HG03521 (cell line): ENCODE results near the gene SNTN.

Source experiments
- ATAC-seq: cut with Tn5 transposase; IDR thresholded peaks from one replicate; pipeline ENCODE4 v1.9.1; 2021; ENCODE audit warnings: mild to moderate bottlenecking, moderate library complexity; ENCODE audit not compliant: unreplicated experiment

Gene SNTN

GRCh38 chr3:63673111-63673510 is 20.6 kb downstream of the SNTN start:
- ATAC-seq: no peak

GRCh38 chr3:63674586-63674985 is 22.1 kb downstream of the SNTN start:
- ATAC-seq: no peak

GRCh38 chr3:63679186-63679585 is 26.7 kb downstream of the SNTN start:
- no peak for ATAC-seq

GRCh38 chr3:63684081-63684480 is 31.6 kb downstream of the SNTN start:
- no peak for ATAC-seq

GRCh38 chr3:63685340-63685739 is 32.9 kb downstream of the SNTN start:
- ATAC-seq: no peak

DNA sequence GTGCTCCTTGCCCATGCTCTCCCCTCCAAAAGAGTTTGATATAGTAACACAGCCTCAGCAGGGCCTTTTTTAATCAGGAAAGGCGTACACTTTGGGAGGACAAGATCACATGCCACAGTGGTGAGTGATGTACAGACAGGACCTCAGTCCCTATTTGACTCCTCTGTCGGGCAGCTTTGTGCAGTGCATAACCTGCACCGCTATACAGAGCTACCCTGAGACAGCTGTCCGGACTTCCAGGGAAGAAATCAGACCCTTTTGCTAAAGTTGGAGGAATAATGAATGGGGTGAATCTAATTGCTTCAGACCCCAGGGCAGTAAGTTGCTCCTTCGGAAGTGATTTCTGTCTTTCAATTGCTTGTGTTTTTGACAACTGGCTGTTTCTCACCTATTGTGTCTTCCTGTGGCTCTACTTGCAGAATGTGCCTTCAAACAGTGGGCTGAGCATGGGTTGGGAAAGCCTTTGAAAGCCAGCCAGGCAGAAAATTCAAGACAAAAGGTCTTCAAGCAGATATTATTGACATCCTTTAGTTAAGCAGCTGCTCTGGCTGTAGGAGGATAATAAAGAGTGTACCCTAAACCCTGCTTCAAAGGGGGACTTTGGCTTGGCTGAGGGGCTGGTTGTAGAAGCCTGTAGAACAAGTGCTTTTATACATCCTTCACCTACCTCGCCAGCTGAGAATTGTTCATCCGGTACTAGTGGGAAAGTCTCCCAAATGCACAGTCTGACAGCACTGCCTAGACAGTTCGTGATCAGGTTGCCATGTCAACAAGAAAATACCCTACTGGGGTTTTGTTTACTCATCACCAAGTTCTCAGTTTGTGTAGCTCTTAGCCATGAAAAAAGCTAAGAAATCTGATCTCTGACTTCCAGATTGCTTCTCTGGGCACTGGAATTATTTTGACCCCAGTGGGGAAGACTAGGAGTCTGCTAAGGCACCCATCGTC is 35.1 kb downstream of the SNTN start:
- no peak for ATAC-seq

DNA sequence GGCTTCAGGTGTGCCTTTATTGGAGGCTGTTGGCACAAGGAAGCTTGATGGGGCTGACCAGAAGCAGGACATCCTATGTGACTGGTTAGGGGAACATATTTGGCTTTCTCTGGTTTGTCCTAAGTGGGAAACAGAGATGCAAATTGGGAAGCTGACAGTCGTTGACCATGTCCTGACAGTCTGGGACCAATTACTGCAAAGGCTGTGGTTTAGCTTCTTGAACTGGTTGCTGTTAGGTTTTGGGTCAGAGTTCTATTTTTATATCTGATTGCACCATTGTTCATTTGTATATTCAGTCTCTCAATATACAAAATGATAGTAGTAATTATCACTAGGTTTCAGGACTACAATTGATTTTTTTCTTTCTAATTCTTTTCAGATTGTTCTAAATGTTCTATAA is 36.8 kb downstream of the SNTN start:
- ATAC-seq: no peak

GRCh38 chr3:63693351-63693750 is 40.9 kb downstream of the SNTN start:
- ATAC-seq: no peak

DNA sequence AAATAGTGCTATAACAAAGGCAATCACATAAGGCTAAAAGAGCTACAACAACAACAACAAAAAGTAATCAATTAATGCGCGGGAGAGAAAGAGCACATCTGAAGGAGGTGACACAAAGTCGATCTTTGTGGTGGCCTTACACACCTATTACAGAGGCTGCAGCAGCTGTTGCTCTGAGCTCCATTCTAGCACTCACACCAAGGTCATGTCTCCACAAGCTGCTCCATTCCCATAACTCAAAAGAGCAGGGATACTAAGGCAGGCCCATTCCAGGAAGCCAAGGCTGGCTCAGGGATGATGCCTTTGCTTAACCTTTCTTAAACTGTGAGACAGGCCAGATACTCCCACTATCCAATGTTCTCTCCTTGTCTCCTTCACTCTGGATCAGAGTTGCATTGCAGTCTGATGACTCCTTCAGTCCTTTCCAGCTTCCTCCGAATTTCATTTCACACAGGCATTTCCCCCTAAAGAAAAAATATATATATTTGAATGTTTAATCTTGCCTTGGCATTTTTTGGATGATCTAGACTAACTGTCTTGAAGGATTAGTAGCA is 52.7 kb downstream of the SNTN start:
- ATAC-seq: no peak

DNA sequence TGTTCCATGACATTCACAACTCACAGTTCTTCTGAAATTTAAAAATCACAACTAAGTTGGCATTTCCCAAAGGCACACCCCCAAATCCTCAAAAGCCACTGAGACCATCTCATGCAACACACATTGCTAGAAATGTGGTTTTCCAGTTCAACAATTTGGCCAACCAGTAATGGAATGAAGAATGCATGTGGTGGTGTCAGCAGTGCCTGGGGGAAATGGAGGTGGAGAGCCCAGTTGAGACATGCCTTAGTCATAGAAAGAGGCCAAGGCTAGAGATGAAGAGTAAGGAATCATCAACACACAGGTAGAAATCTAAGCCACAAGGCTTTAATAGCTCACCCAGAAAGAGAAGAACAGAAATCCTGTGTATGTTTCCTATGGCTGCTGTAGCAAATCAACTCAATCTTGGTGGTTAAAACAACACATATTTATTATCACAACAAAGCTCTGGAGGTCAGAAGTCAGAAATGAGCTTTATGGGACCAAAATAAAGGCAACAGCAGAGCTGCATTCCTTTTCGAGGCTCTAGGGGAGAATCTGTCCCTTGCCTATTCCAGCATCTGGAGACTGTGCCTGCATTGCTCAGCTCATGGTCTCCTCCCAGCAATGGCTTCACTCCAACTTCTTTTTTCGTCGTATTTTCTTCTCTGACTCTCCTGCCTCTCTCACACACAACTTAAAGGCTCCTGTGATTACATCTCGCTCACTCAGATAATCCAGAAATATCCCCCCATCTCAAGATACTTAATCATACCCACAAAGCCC is 54.0 kb downstream of the SNTN start:
- ATAC-seq: no peak

GRCh38 chr3:63707731-63708130 is 55.3 kb downstream of the SNTN start:
- ATAC-seq: no peak

DNA sequence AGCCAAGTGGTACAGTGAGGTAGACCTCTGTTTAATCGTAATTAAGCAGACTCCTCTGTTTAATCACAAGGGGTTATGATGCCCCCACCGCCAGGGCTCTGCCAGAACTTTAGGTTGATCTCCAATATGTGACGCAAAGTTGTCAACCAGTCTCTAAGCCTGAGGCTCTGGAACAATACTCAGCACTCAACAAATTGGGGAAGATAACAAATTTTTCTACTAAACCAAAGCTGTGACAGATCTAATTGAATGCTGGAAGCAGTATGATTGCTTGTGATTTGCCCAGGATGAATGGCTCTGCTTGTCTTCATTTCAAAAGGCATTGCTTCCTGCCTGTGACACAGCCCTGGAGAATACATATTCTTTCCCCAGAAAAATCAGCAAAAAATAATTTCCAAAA is 57.1 kb downstream of the SNTN start:
- no peak for ATAC-seq
